Testis (tissue), 3 donors: ENCODE results near the gene ETV2. TPM values are rescaled to one million over a fixed set of nuclear protein-coding genes. Genes with fewer than 3 reads are reported as not detected.

ENCODE experiments used
- DNase-seq: peaks from one replicate; pipeline ENCODE4 v3.0.0-alpha.2; 2019
- H3K27ac ChIP-seq, 2 donors: fragments of 200-600 bp; sonication (generic); one replicate each; pipeline ENCODE4 v1.5.1; 2019
- H3K27me3 ChIP-seq: fragments of 200-600 bp; sonication (generic); one replicate; pipeline ENCODE4 v1.5.1; 2019
- H3K36me3 ChIP-seq: fragments of 200-600 bp; sonication (generic); one replicate; pipeline ENCODE4 v1.5.1; 2017; ENCODE audit warnings: low read depth; ENCODE audit errors: missing control alignments
- H3K4me1 ChIP-seq: fragments of 200-600 bp; sonication (generic); one replicate; pipeline ENCODE4 v1.5.1; 2019
- H3K4me3 ChIP-seq, 2 donors: fragments of 200-600 bp; sonication (generic); one replicate each; pipeline ENCODE4 v1.5.1; 2017 to 2019
- H3K9me3 ChIP-seq: fragments of 200-600 bp; sonication (generic); one replicate; pipeline ENCODE4 v1.5.1; 2017
- CTCF ChIP-seq, 3 experiments: fragments of 450-650 bp in 2 of 3; fragments of 200-600 bp in 1 of 3; sonication (generic) in 1 of 3; IDR thresholded peaks; one replicate each; pipeline ENCODE4 v1.5.1; 2016 to 2019; ENCODE audit warnings: antibody characterized with exemption in 3 of 3, mild to moderate bottlenecking in 2 of 3, moderate library complexity in 1 of 3
- POLR2A ChIP-seq: fragments of 450-650 bp; IDR thresholded peaks from one replicate; pipeline ENCODE4 v1.6.1; 2017; ENCODE audit warnings: antibody characterized with exemption, mild to moderate bottlenecking, moderate library complexity
- WGBS, 2 donors: methylation state at CpG; one replicate each; pipeline ENCODE4 v1.1.5; 2018; 5-methylcytosine and 5-hydroxymethylcytosine counted together
- intact Hi-C: fragments of 100-400 bp; cut with DNase I; formaldehyde crosslinking; loops from one replicate; pipeline ENCODE4 v1.15.1; 2023; ENCODE audit warnings: low total_unique reads
- polyA plus RNA-seq: library from polyadenylated mRNA; stranded (reverse); fragments of 350-450 nt; fragmentation: Illumina TruSeq; extraction: RNeasy Lipid Tissue Mini Kit (QIAGEN cat#74804); gene quantifications from one replicate; pipeline ENCODE4 v1.2.3, GENCODE V29; 2014; ENCODE audit warnings: low read depth, low replicate concordance; ENCODE audit not compliant: insufficient read depth
- total RNA-seq, 2 donors: library from RNA; depleted of rRNA; stranded (reverse); fragments of >200 nt; gene quantifications; one replicate each; pipeline ENCODE4 v1.2.3, GENCODE V29; 2016

The ETV2 gene
- total and polyA plus RNA-seq, 3 donors from 2014 or later: 4.8 to 27.2 (median 14.4) TPM

GRCh38 chr19:35618857-35619256 is 22.7 kb upstream of the ETV2 start:
- intact Hi-C loops: no loop called here
- TF ChIP-seq CTCF (IDR thresholded peaks at IDR 0.05) (no peak), POLR2A (no peak)
- 77 to 78% methylated on average over 5 to 7 of the region's 7 CpGs for WGBS, 2 donors

GRCh38 chr19:35619290-35619923 is 22.1 kb upstream of the ETV2 start:
- H3K4me3 ChIP-seq: no peak overlapping the region
- intact Hi-C loops: no loop called here
- H3K9me3 ChIP-seq: no peaks in the 10 kb centered on the region
- no peaks in the 10 kb centered on the region for H3K36me3 ChIP-seq
- no peaks in the 10 kb centered on the region for H3K27me3 ChIP-seq
- WGBS, 2 donors: 94 to 97% methylated on average over 8 to 12 of the region's 12 CpGs
- no peak overlapping the region for H3K27ac ChIP-seq
- H3K4me1 ChIP-seq: no peaks in the 10 kb centered on the region
- DNase-seq: no peak
- TF ChIP-seq CTCF (IDR thresholded peaks at IDR 0.05) (no peak), POLR2A (no peak)

More at GRCh38 chr19:35618857-35619256, 22.7 kb upstream of the ETV2 start:
- H3K4me1 ChIP-seq: no peaks in the 10 kb centered on the region
- H3K9me3 ChIP-seq: no peaks in the 10 kb centered on the region
- no peaks in the 10 kb centered on the region for H3K36me3 ChIP-seq
- no peak for DNase-seq
- H3K27me3 ChIP-seq: no peaks in the 10 kb centered on the region
- H3K4me3 ChIP-seq: no peak overlapping the region
- no peak overlapping the region for H3K27ac ChIP-seq

DNA sequence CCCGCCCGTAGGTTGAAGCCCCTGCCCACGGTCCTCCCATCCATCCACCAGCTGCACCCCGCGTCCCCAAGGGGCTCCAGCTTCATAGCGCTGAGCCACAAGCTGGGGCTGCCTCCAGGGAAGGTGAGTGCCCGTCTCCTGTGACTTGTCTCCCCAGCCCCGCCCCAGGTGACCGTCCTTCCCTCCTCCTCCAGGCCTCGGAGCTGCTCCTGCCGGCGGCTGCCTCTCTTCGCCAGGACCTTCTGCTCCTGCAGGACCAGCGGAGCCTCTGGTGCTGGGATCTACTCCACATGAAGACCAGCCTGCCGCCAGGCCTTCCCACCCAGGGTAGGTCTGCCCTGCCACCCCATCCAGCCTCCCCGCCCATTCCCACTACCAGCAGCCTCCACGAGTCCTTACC is 21.5 kb upstream of the ETV2 start:
- no peaks in the 10 kb centered on the region for H3K36me3 ChIP-seq
- H3K27me3 ChIP-seq: no peaks in the 10 kb centered on the region
- H3K27ac ChIP-seq: no peak overlapping the region
- H3K4me3 ChIP-seq: no peak overlapping the region
- 90% methylated on average over 17 of the region's 17 CpGs for WGBS, 2 donors
- no peaks in the 10 kb centered on the region for H3K9me3 ChIP-seq
- H3K4me1 ChIP-seq: no peaks in the 10 kb centered on the region
- DNase-seq: no peak
- TF ChIP-seq POLR2A (no peak), CTCF (IDR thresholded peaks at IDR 0.05) (no peak)
- intact Hi-C loops: no loop called here

DNA sequence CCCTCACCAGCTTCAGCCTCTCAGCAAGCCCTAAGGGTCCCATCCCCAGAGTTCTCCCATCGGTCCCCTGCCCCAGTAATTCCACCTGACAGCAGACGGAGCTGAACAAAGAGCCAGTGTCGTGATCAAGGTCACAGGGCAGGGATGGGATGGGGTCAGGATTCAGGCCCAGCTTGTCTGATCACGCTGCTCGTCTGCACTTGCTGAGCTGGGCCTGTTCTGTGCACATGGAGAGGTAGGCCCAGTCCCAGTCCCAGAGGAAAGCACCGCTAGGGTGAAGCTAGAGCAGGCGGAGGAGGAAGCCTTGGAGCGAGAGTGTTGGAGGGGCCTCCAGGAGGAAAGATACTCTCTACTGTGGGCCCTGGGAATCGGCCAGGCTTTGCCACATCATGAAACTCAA is 19.8 kb upstream of the ETV2 start:
- no peak overlapping the region for H3K4me3 ChIP-seq
- H3K36me3 ChIP-seq: no peaks in the 10 kb centered on the region
- H3K9me3 ChIP-seq: no peaks in the 10 kb centered on the region
- H3K4me1 ChIP-seq: no peaks in the 10 kb centered on the region
- no peaks in the 10 kb centered on the region for H3K27me3 ChIP-seq
- no peak for DNase-seq
- WGBS, 2 donors: 77 to 79% methylated on average over 9 of the region's 9 CpGs
- no peak for TF ChIP-seq POLR2A
- no peak for TF ChIP-seq CTCF (IDR thresholded peaks at IDR 0.05)
- no peak overlapping the region for H3K27ac ChIP-seq
- intact Hi-C loops: no loop called here

DNA sequence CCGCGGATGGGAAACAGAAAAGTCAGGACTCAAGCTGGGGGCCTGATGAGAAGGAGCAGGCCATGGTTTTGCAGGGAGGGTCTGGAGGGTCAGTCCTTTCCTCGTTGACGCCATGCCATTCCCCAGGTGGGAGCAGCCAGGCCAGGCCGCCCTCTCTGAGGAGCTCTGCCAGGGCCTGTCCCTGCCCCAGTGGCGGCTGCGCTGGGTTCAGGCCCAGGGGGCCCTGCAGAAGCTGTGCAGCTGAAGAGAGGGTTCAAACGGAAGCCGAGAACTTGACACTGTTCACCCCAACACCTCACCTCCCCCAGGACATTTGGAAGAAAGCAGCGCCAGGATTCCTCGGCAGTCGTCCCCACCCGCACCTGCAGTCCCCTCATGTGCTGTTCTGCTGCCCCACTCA is 18.8 kb upstream of the ETV2 start:
- DNase-seq: no peak
- intact Hi-C loops: no loop called here
- Histone ChIP-seq H3K4me1 (no peaks in the 10 kb centered on the region), H3K27ac (no peak overlapping the region), H3K9me3 (no peaks in the 10 kb centered on the region), H3K4me3 (no peak overlapping the region), H3K36me3 (no peaks in the 10 kb centered on the region), H3K27me3 (no peaks in the 10 kb centered on the region)
- 85 to 88% methylated on average over 12 to 13 of the region's 13 CpGs for WGBS, 2 donors
- TF ChIP-seq POLR2A (no peak), CTCF (IDR thresholded peaks at IDR 0.05) (no peak)
